HepG2 (cell line): ENCODE results near the gene KLF13. TPM values are rescaled to one million over a fixed set of nuclear protein-coding genes. Genes with fewer than 3 reads are reported as not detected.
A peak's percentile ranks its signal among the peaks of the same experiment; 100 is the strongest.

ENCODE experiments used
- ATAC-seq: fragments of 200-7000 bp; cut with Tn5 transposase; 3 replicates; pipeline ENCODE4 v1.9.1; 2020; ENCODE audit warnings: mild to moderate bottlenecking, moderate library complexity
- BruUV-seq: library from RNA; stranded (reverse); fragments of 400-500 nt; replicated peaks from 2 replicates; lab custom pipeline; 2021; lab: Mats Ljungman, UMichigan
- CTCF ChIA-PET: fragments of 300-600 bp; formaldehyde crosslinking; extraction: SDS; loops from one replicate; lab custom pipeline; 2021; ENCODE audit warnings: low total read pairs, inconsistent platforms, low intra/inter-chr PET ratio; lab: Yijun Ruan, JAX
- POLR2A ChIA-PET: fragments of 350-600 bp; sonication (Branson Sonifier 250); formaldehyde crosslinking; loops from one replicate; lab custom pipeline; 2020; ENCODE audit warnings: antibody characterized with exemption, inconsistent platforms; lab: Yijun Ruan, JAX
- DNase-seq: peaks from one replicate; pipeline ENCODE4 v3.0.0-alpha.2; 2015; ENCODE audit warnings: low spot score
- FAIRE-seq: peaks from 3 replicates; lab custom pipeline; 2011; peaks lifted over from hg19 to GRCh38; lab: Jason Lieb, UNC
- H2AFZ ChIP-seq: one replicate; pipeline ENCODE4 v1.6.1; 2011; ENCODE audit warnings: low read length, inconsistent platforms
- H3K27ac ChIP-seq: fragments of 300-600 bp; 3 replicates; pipeline ENCODE4 v1.8.0; 2011; ENCODE audit warnings: mixed run types, mild to moderate bottlenecking, mixed read lengths, low read length, inconsistent platforms; ENCODE audit not compliant: insufficient read depth; ENCODE audit errors: extremely low read length
- H3K27me3 ChIP-seq, 2 experiments: fragments of 200-600 bp in 1 of 2; 2 replicates in 1 of 2; 3 replicates in 1 of 2; pipeline versions ENCODE4 v1.6.0 to v1.8.0; 2011; ENCODE audit warnings: low read length in 2 of 2, mild to moderate bottlenecking in 2 of 2, moderate library complexity in 2 of 2, inconsistent platforms in 1 of 2; ENCODE audit not compliant: insufficient read depth in 2 of 2, control insufficient read depth in 1 of 2
- H3K36me3 ChIP-seq, 2 experiments: fragments of 200-600 bp in 1 of 2; replicated peaks in 1 of 2; 2 replicates in 1 of 2; 3 replicates in 1 of 2; pipeline versions ENCODE4 v1.5.1 to v1.8.0; 2011; ENCODE audit warnings: low read length in 2 of 2, inconsistent platforms in 1 of 2; ENCODE audit not compliant: insufficient read depth in 2 of 2, control insufficient read depth in 1 of 2
- H3K4me1 ChIP-seq: 2 replicates; pipeline ENCODE4 v1.5.1; 2012; ENCODE audit warnings: low read length, inconsistent platforms; ENCODE audit not compliant: insufficient read depth
- H3K4me2 ChIP-seq: 2 replicates; pipeline ENCODE4 v1.6.0; 2011; ENCODE audit warnings: low read depth, low read length, inconsistent platforms
- H3K4me3 ChIP-seq, 3 experiments: fragments of 200-600 bp in 1 of 3; sonication (generic), shearing (Covaris generic) in 1 of 3; replicated peaks in 1 of 3; 2 replicates each; pipeline ENCODE4 v1.5.1; 2011 to 2016; ENCODE audit warnings: low read length in 3 of 3, inconsistent platforms in 2 of 3, low read depth in 2 of 3, mild to moderate bottlenecking in 2 of 3, control low read depth in 1 of 3, mixed read lengths in 1 of 3; ENCODE audit not compliant: insufficient read depth in 1 of 3
- H3K79me2 ChIP-seq: one replicate; pipeline ENCODE4 v1.6.1; 2011; ENCODE audit warnings: low read length, inconsistent platforms; ENCODE audit not compliant: insufficient read depth
- H3K9ac ChIP-seq: 2 replicates; pipeline ENCODE4 v1.6.0; 2011; ENCODE audit warnings: mild to moderate bottlenecking, low read depth, low read length, inconsistent platforms; ENCODE audit not compliant: insufficient read depth
- H3K9me3 ChIP-seq: 2 replicates; pipeline ENCODE4 v1.5.1; 2012; ENCODE audit warnings: mild to moderate bottlenecking, low read length
- H4K20me1 ChIP-seq: 2 replicates; pipeline ENCODE4 v1.6.0; 2011; ENCODE audit warnings: inconsistent platforms, mild to moderate bottlenecking, low read length, moderate library complexity; ENCODE audit not compliant: insufficient read depth
- ARNTL ChIP-seq: sonication (generic); formaldehyde crosslinking; IDR thresholded peaks from 2 replicates; pipeline ENCODE4 v1.4.0; 2020; ENCODE audit warnings: mild to moderate bottlenecking, missing genetic modification reagents
- ATF2 ChIP-seq: sonication (generic); formaldehyde crosslinking; IDR thresholded peaks from 2 replicates; pipeline ENCODE4 v1.4.0; 2020; ENCODE audit warnings: missing genetic modification reagents
- CEBPB ChIP-seq: IDR thresholded peaks from 2 replicates; pipeline ENCODE4 v1.6.1; 2011; ENCODE audit warnings: low read depth, low read length, improper control_type of control experiment, borderline replicate concordance
- CREB1 ChIP-seq, 2 experiments: fragments of 450-650 bp in 1 of 2; IDR thresholded peaks; 2 replicates each; pipeline ENCODE4 v1.6.1; 2016 to 2017; ENCODE audit warnings: control low read depth in 1 of 2, mild to moderate bottlenecking in 1 of 2, missing compliant biosample characterization in 1 of 2, missing genetic modification characterization in 1 of 2
- FOSL2 ChIP-seq: sonication (generic); formaldehyde crosslinking; IDR thresholded peaks from 2 replicates; pipeline ENCODE4 v1.4.0; 2020; ENCODE audit warnings: missing genetic modification reagents
- HDAC2 ChIP-seq: sonication (generic); formaldehyde crosslinking; IDR thresholded peaks from 2 replicates; pipeline ENCODE4 v1.4.0; 2020; ENCODE audit warnings: missing genetic modification reagents
- NFIC ChIP-seq: IDR thresholded peaks from 2 replicates; pipeline ENCODE4 v1.6.1; 2012; ENCODE audit warnings: mild to moderate bottlenecking, low read length, inconsistent platforms
- SIX4 ChIP-seq: sonication (generic); formaldehyde crosslinking; IDR thresholded peaks from 2 replicates; pipeline ENCODE4 v1.4.0; 2020; ENCODE audit warnings: missing genetic modification reagents
- YEATS4 ChIP-seq: sonication (generic); formaldehyde crosslinking; IDR thresholded peaks from 2 replicates; pipeline ENCODE4 v1.4.0; 2020; ENCODE audit warnings: missing genetic modification reagents, borderline replicate concordance
- ZFX ChIP-seq: sonication (generic); formaldehyde crosslinking; IDR thresholded peaks from 2 replicates; pipeline ENCODE4 v1.4.0; 2020; ENCODE audit warnings: mild to moderate bottlenecking, low read depth, missing genetic modification reagents, moderate library complexity
- ZNF124 ChIP-seq: sonication (generic); formaldehyde crosslinking; IDR thresholded peaks from 2 replicates; pipeline ENCODE4 v1.4.0; 2020; ENCODE audit warnings: missing genetic modification reagents
- ZNF275 ChIP-seq: sonication (generic); formaldehyde crosslinking; IDR thresholded peaks from 2 replicates; pipeline ENCODE4 v1.8.0; 2022; ENCODE audit warnings: missing genetic modification reagents, mild to moderate bottlenecking, inconsistent platforms, borderline replicate concordance
- ZNF510 ChIP-seq: sonication (generic); formaldehyde crosslinking; IDR thresholded peaks from 2 replicates; pipeline ENCODE4 v1.4.0; 2020; ENCODE audit warnings: low read depth, mild to moderate bottlenecking, missing genetic modification reagents
- ZNF646 ChIP-seq: sonication (generic); formaldehyde crosslinking; IDR thresholded peaks from 2 replicates; pipeline ENCODE4 v1.9.0; 2021; ENCODE audit warnings: mild to moderate bottlenecking, missing genetic modification reagents
- WGBS: methylation state at CpG from one replicate; pipeline ENCODE4 v1.1.6; 2017; ENCODE audit warnings: low lambda C conversion rate; 5-methylcytosine and 5-hydroxymethylcytosine counted together
- in situ Hi-C: cut with HindIII; loops from 2 replicates; pipeline ENCODE4 v1.10.0; 2017; ENCODE audit warnings: low pct_unique_long_range_greater_than_20kb; ENCODE audit not compliant: extremely low pct_ligation_motif_present
- intact Hi-C: fragments of 100-400 bp; cut with micrococcal nuclease; formaldehyde crosslinking; loops from one replicate; pipeline ENCODE4 v1.10.0; 2022; ENCODE audit not compliant: unreplicated experiment
- polyA plus RNA-seq, 8 experiments: library from polyadenylated mRNA; depleted of rRNA in 3 of 8; stranded (reverse) in 7 of 8; unstranded in 1 of 8; fragments of >200 nt; fragmentation: Illumina TruSeq in 4 of 8; extraction: Trizol in 4 of 8; gene quantifications; 2 replicates each; pipeline versions ENCODE4 v1.2.1 to v1.2.3, GENCODE V29; 2011 to 2016; ENCODE audit warnings: low read depth in 4 of 8, missing spikeins in 1 of 8, mixed read lengths in 1 of 8; ENCODE audit not compliant: insufficient read depth in 1 of 8
- total RNA-seq, 5 experiments: library from RNA; depleted of rRNA; stranded (reverse); fragments of >200 nt; fragmentation: Illumina TruSeq; extraction: Trizol; gene quantifications; 2 replicates each; pipeline ENCODE4 v1.2.3, GENCODE V29; 2016; ENCODE audit warnings: low read depth in 1 of 5

Gene KLF13
- total and polyA plus RNA-seq, 2 of the 13 experiments (the other 11 are each of a cell fraction or from before 2014, with no cell fraction given), result 16.8 to 25.1 TPM

GRCh38 chr15:31293655-31294054, 33.0 kb upstream of the KLF13 start:
- 0% methylated on average over 3 of the region's 3 CpGs for WGBS
- Histone ChIP-seq H3K4me1 (peaks cover 72% of the 10 kb centered on the region), H2AFZ (no peak overlapping the region), H3K36me3 (no peaks in the 10 kb centered on the region), H3K9ac (no peak overlapping the region; the same call in 1 of the 2 replicates), H3K9me3 (no peaks in the 10 kb centered on the region), H3K27me3 (no peaks in the 10 kb centered on the region), H3K79me2 (no peaks in the 10 kb centered on the region), H3K4me2 (peak overlapping the region; percentile 54), H3K27ac (peak overlapping the region; percentile 44), H3K4me3 (no peak overlapping the region), H4K20me1 (no peaks in the 10 kb centered on the region)
- CTCF ChIA-PET, result no interaction called here
- POLR2A ChIA-PET, result interaction anchor here (1.1 to 1.5 kb wide), 2 partner anchors 14 to 78 kb away, joined by 5 to 6 read pairs; no protein-coding TSS in a partner anchor
- in situ Hi-C loops (no loop called here), intact Hi-C loops (loop anchor here (2.0 kb wide), 2 partner anchors 57 to 79 kb away; no protein-coding TSS in a partner anchor)
- ATAC-seq (peak; percentile 65), FAIRE-seq (peak; percentile 87), DNase-seq (peak; percentile 86)
- BruUV-seq, result no TSS peak
- peak; percentile 99 for TF ChIP-seq CEBPB
- no peak for TF ChIP-seq ZNF275 (CRISPR knock-in tag)
- 0 out of 2 replicates have a peak, but pooled peaks have one; percentile 50 for TF ChIP-seq ZNF124 (CRISPR knock-in tag)
- no peak for TF ChIP-seq ZNF510 (CRISPR knock-in tag)
- TF ChIP-seq YEATS4, result no peak
- peak; percentile 89 for TF ChIP-seq HDAC2
- TF ChIP-seq SIX4 (CRISPR knock-in tag), result peak; percentile 59
- peak; percentile 91 for TF ChIP-seq ZNF646 (CRISPR knock-in tag)
- 0 out of 2 replicates have a peak, but pooled peaks have one; percentile 65 for TF ChIP-seq ATF2 (CRISPR knock-in tag)
- TF ChIP-seq FOSL2 (CRISPR knock-in tag), result peak; percentile 75
- TF ChIP-seq ZFX, result no peak
- peak; percentile 55; the same call in 1 of the 2 replicates for TF ChIP-seq NFIC
- 0 out of 2 replicates have a peak, but pooled peaks have one; percentile 25 for TF ChIP-seq ARNTL
- TF ChIP-seq CREB1 (IDR thresholded peaks at IDR 0.05), result no peak
- peak; percentile 60; the same call in 1 of the 2 replicates for TF ChIP-seq CREB1 (CRISPR knock-in tag; IDR thresholded peaks at IDR 0.05)
